ENCODE data around the gene SNRK.

The SNRK gene

DNA sequence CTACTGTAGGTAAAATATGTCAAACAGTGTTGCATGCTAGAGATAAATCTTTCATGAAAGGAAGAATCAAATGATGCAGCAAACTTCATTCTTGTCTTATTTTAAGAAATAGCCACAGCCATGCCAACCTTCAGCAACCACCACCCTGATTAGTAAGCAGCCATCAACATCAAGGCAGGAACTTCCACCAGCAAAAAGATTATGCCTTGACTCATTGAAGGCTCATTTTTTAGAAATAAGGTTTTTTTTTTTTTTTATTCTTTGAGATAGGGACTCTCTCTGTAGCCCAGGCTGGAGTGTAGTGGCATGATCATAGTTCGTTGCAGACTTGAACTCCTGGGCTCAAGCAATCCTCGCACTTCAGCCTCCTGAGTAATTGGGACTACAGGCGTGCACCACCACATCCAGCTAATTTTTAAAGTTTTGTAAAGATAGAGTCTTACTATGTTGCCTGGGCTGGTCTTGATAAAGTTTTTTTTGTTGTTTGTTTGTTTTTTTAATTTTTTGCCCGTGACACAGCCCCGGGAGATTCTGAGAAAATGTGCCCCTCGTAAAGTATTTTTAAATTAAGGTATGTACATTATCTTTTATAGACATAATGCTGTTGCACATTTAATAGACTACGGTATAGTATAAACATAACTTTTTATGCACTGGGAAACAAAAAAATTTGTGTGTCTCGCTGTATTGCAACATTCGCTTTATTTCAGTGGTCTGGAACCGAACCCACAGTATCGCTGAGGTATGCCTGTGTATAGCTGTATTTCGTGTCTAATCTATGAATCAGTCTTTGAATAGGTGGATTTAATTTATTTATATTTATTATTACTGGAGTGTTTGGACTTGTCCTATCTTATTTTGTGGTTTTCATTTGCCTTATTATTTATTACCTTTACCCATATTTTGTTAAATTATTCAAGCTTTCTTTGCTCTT is 23.3 kb downstream of the SNRK start:
- DNase-seq: no peak

DNA sequence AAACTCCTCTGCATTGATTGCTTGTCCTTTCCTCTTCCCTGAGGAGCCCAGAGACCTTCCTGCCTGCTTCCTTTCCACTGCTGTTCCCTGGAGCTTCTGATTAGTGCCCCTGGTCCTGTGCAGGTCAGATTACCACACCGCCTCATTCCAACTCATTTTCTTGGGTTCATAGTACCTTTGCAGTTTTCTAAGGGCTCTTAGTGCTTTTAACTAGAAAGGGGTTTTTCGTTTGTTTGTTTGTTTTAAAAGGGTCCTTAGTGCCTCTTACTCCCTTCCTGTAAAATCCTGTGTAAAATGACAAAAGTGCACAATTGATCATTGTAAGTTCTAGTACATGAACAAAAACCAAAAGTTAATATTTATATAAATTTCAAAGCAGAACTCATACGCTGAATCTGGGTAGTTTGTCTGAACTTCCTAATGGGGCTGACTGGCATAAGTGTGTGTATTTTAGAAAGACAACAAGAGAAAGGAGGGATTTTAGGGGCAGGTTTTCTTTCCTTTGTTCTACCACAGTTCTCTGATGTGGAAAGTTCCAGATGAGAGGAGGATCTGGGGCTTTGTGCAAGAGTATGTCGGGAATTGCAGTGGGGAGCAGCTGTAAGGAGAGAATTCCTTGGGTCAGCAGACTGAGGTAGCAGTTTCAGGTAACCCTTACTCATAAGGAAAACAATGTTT is 30.6 kb downstream of the SNRK start:
- DNase-seq: no peak

DNA sequence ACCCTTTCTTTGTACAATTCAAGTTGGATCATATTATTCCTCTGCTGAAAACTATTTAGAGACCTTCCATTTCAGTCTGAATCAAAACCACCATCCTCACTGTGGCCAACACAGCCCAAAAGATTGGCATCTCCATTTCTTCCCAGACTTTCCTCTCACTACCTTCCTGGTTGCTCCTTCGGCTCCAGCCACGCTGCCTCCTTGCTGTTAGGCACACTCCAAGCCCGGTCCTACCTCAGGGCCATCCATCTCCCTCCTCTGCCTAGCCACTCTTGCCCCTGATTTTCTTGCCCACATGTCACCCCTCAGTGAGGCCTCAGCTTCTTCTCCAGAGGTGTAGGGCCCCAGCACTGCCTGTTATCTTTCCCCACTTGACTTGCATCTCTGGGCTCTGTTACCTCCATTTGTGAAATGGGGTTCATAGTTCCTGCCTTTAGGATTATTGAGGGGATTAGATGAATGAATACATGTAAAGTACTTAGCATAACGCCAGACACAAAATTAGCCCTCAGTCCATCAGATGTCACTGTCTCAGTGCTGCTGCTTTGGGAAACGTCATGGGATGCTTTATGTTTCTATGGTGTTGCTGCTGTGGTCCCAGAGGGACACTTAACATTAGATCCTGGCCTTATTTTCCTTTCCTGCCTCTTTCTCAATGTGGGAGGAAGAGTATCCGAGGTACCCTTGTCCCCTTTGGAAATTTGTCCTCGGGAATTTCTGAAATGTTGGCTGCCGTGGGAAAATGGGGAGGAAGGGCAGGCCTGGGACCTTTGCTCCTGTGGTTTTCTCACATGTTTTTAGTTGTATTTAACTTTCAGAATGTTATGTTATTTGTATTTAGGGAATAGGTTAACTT is 31.3 kb downstream of the SNRK start:
- DNase-seq: no peak

DNA sequence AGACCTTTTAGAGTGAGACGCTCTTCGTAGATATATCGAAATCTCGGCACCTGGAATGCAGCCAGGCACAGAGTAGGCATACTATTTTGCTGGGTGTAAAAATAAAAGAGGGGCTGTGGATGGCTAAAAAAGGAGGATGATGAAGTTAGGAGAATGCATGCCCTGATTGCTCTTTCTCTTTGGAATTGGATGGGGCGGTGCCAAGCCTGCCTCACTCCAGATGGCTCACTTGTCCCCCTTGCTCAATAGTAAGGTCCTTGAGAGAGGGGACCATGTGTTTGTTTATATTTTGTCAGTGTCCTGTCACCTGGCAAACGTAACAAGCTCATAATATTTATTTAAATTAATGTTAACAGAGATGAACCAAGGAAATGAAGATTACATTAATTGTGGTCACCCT is 33.0 kb downstream of the SNRK start:
- DNase-seq: no peak

DNA sequence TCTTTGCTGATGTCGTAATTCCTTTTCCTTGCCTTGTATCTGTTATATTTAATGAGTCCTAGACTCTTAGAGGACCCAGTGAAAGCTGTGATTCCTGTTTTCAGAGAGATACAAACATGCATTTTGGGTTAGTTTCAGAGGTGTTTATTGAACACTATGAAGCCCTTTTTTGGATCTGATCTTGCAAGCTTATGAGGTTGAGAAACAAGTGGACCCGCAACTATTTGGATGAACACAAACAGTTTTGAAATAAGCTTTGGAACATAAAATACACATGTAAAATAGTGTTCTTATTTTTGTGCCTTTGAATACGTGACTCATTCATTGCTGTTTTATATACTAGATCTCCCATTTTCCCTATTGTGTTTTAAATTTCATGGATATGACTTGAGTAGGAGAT is 33.5 kb downstream of the SNRK start:
- no peak for DNase-seq

DNA sequence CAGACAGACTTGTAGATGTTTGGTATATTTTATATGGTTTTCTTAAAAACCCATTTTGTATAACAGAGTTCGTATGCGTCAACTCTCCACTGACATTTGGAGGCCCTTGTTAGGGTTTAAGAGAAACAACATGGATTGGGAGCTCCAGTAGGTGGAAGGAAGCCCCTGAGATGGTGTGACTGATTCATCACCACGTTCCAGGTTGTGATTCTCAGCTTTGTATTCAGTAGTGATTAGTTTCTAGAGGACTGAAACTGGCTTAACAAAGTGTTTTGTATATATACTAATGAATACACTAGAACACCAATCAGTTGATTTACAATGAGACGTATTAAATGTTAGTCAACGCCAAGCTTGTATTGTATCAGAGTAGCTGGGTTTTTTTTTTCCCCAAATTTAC is 33.9 kb downstream of the SNRK start:
- DNase-seq: no peak

DNA sequence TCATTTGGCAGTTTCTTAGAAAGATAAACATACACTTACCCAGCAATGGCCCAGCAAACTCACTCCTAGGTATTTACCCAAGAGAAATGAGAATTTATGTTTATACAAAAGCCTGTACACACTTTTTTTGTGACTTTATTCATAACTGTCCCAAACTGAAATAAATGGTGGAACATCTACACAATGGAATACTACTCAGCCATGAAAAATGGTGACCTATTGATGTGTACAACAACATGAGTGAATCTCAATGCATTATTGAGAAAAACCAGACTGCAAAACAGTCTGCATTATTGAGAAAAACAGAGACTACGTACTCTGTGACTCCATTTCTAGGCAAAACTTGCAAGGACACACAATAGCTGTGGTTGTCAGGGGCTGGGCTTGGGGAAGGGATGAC is 37.2 kb downstream of the SNRK start:
- no peak for DNase-seq

DNA sequence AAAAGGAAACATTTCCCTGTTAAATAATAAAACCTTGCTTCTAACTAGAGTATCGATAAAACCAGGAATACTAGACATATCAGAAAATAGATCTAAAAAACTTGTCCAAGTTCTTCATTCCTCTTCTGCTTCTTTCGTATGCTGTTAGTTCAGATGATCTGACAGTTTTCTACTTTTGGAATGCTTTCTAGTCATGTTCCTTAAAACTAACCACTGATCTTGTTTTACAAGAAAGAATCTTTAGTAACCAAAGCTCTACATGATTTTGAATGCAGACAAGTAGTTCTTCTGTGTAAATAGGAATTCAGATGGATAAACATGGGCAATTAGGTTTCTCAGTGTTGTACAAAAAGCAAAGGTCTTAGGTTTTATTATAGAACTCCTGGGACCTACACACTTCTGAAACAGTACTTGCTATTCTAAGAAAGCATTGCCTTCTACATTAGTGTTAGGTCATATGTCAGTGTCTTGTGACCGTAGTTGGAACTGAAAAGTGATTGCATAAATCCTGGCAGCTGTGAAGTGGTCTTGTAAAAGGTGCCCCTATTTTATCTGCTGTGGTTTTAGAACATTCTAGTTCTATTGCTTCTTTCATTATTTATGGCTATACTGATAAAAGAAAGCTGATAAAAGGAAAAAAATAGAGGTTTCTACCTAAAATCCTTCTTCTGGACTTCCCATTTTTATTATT is 40.7 kb downstream of the SNRK start:
- DNase-seq: no peak

DNA sequence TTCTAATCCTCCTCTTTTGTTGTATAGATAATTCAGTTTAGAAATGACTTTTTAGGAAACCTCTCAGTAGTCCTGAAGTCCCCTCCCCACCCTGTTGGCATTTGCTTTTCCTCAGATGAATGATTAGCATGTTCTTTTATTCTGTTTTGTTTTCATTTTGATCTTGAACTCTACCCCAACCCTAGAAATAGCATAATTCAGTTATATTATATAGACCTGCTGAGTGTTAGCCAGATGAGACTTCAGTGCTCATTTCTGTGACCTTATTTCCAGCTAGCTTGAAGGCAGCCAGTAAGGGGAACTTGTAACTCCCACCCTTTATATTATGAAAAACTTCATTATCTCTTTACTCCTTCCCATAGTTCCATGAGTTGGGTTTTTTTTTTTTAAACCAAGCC is 41.2 kb downstream of the SNRK start:
- DNase-seq: no peak

DNA sequence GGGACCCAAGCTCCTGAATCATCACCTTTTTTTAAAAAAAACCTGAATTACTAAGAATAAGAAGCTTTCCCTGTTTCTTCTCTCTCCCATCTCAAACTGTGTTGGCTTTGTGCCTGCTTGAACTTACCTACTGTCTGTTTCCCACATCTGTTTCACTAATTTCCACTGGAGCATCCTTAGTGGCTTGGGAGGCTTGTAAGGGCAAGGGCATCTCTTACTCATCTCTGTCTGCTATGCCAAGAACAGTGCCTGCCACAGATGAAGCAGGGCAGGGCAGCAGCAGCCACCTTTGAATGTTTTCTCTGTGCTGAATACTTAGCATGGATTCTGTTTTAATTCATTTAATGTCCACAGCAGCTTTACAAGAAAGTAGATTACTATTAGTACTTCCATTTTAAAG is 42.3 kb downstream of the SNRK start:
- DNase-seq: no peak

DNA sequence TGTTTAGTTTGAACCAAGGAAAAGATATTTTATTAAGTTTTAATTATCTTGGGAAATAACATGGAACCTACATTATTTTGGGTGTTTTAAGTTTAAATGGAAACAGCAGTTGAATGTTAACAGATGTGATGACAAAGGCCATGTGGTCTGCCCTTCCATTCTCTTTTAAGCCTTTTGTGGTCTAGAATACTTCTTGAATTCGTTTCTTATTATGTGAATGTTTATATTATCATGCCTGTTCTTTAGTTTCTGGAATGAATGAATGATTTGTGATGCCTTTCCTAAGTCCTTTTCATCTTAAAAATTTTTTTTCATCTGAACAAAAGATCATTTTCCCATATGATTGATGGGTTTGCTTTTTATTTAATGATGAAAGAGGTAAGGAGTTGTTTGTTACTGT is 44.6 kb downstream of the SNRK start:
- no peak for DNase-seq

DNA sequence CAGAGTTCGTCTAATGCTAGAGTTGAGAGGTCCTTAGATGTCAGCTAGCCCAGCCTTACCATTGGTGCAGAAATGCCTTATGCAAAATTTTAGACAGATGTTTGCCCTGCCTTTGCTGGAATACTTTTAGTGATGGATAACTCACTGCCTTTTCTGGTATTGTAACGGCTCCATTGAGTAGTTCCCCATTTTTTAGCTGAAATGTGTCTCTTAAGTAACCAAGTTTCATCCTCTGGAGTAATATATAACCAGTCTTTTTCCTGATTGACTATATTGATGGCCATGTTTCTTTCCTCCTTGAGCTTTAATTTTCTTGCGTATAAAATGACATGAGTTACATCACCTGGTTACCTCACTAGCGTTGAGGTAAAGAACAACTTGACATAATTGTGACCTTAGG is 45.0 kb downstream of the SNRK start:
- no peak for DNase-seq

DNA sequence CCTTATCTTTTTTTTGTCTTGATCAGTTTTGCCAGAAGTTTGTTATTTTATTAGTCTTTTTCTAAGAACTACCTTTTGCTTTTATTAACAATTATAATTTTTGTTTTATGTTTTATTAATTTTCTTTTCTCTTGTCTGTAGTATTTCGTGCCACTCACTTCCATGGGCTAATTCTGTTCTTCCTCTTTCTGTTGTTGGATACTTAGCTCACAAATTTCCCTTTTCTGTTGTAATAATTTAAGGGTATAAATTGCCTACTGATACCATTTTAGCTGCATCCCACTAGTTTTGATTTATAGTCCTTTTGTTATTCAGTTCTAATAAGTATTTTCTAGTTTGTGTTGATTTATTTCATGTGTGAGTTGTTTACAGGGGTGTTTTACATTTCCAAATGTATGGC is 48.6 kb downstream of the SNRK start:
- DNase-seq: no peak

DNA sequence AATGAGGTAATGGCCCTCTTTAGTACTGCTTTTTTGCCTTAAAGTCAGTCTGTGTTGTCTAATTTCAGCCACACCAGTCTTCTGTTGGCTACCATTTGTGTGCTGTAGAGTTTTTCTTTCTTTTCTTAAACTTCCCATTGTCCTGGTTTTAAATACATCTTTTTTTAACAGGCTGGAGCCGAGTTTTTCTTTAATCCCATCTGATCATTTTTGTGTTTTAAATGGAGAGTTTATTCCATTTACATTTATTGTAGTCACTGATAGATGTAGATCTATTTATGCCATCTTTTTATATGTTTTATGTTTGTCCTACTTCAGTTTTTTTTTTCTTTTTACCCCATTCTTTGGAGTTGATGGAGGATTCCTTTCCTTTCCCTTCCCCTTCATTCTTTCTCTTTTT is 49.5 kb downstream of the SNRK start:
- no peak for DNase-seq

DNA sequence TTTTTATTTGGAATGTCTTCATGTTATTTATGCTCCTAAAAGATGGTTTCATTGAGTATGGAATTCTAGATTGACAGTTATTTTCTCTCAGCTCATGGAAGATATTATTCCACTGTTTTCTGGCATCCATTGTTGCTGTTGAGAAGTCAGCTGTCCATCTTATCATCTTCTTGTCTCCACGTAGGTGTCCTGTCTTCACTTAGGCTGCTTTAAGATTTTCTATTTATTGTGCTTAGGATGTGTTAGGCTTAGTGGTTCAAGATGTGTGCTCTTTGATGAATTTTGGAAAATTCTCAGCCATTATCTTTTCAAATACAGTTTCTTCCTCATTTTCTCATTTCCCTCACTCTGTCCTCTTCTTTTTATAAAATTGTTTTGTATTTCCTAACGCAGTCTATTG is 52.0 kb downstream of the SNRK start:
- no peak for DNase-seq

DNA sequence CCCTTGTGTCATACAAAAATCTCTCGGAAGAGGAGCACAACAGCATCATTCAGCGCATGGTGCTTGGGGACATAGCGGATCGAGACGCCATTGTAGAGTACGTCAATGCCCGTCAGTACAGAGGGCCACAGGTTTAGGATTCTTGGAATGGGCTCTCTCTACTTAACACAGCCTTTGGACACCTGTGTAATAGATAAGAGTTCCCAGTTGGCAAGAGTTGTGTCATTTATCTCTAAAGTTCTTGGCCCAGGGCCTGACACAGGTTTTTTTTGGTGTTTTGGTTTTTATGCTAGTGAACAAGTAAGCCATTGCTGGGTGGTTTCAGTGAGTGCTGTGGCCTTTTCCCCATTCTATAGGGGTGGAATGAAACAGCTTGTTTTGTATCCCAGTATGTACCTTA is 54.1 kb downstream of the SNRK start:
- DNase-seq: no peak

DNA sequence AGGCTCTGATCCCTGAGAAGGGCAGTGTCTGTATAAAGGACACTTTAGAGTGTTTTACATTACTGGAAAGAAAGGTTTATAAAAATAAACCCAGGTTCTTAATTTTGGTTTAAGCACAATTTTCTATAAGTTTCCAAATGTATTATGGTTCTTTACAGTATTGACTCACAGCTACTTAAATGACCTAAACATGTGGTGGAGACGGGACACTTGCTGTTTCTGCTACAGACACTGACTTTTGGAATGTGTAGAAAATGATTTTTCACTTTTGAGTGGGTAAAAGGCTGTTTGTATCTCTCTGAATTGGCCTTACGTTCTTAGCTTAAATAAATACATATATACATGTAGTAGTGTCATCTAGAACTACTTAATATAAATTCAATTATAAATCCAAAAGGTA is 55.4 kb downstream of the SNRK start:
- no peak for DNase-seq

DNA sequence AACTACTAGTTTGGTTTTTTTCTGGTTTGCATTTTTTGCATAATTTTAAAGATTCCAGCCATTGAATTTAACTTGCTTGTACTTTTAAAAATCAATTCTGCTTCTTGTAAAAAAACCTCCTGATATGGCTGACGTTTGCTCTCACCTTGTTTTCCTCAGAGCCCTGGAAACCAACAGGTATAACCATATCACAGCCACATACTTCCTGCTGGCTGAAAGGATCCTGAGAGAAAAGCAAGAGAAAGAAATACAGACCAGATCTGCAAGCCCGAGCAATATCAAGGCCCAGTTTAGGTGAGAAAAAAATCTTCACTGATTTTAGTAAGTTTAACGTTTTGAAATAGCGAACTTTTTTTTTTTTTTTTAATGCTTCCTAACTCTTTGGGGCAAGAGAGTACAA is 56.8 kb downstream of the SNRK start:
- DNase-seq: no peak

DNA sequence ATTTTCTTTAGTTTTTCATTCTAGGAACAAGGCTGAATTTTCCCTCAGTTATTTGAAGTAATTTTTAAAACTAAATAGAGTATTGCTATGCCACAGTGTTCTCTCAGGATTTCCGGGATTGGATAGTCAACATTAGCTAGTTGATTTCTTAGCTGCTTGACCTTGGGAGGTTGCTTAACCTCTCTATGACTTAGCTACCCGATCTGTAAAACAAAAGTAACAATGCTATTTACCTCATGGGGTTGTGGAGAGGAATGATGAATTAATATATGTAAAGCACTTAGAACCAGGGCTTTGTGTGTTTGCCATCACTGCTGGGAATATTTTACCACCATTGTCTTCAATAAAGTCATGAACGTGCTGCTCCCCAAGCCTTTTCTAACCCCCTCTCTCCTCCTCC is 57.5 kb downstream of the SNRK start:
- no peak for DNase-seq

DNA sequence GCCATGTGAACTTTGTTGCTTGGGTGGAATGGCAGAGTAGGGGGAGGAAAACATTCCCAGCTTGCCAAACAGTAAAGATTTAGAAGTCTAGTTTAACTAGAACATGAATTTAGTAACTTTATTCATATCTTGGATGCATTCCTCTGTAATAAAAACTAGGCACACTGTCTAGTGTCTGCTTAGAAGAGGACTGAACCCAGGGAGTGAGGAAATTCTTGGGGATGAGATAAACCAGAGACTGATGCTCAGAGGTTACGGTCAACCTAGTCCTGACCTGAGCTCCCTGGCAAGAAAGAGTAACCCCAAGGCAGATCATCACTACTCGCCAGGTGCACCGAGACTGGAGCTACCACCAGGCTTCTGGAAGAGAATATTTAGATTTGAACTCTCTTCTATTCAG is 58.2 kb downstream of the SNRK start:
- no peak for DNase-seq

DNA sequence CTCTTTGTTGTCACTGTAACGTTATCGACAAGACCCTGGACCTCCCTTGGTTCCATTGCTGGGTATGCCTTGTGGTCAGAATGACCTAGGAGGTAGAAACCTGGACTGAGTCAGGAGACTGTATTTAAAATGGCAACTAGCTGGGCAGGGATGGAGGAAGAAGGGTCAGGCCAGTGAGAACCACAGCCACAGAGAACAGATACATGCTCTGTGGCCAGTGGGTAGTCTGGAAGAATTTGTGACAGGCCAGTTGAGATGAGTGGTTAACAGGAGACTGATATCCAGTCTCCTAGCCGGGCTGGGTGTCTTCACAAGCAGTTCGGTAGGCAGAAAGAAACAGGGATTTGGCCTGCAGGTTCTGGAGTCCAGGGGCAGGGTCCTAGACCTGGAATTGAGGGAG is 58.9 kb downstream of the SNRK start:
- no peak for DNase-seq

DNA sequence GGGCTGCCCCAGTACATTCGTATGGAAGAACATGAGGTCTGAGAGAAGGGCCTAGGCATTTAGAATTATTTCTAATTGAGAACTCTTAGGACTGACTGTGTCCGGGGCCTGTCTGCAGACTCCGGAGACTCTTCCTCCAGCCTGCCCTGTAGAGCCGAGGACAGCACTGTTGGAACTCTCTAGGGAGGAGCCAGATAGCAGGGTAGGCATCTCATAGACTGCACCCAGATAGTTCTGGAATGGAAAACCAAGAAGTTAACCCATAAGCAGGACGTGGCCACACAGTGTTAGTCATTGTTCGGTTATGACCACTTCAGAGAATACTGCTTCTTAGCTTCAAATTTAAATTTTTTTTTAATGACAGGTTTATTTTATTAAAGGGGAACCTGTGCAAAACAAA is 59.5 kb downstream of the SNRK start:
- no peak for DNase-seq
